Glutamatergic neuron (in vitro differentiated cells): ENCODE results near the gene SATB1. TPM values are rescaled to one million over a fixed set of nuclear protein-coding genes. Genes with fewer than 3 reads are reported as not detected.

ENCODE experiments used
- DNase-seq: peaks from one replicate; pipeline ENCODE4 v3.0.0; 2022
- H3K27ac Mint-ChIP-seq: one replicate; pipeline ENCODE4 v1.8.0; 2020; ENCODE audit warnings: mild to moderate bottlenecking, mixed read lengths, inconsistent platforms; ENCODE audit not compliant: unreplicated experiment
- H3K27me3 Mint-ChIP-seq: one replicate; pipeline ENCODE4 v1.8.0; 2020; ENCODE audit warnings: mild to moderate bottlenecking, moderate library complexity, mixed read lengths, inconsistent platforms; ENCODE audit not compliant: unreplicated experiment
- H3K36me3 Mint-ChIP-seq: one replicate; pipeline ENCODE4 v1.8.0; 2020; ENCODE audit warnings: mild to moderate bottlenecking, mixed read lengths, inconsistent platforms; ENCODE audit not compliant: unreplicated experiment
- H3K4me1 Mint-ChIP-seq: one replicate; pipeline ENCODE4 v1.8.0; 2020; ENCODE audit warnings: mild to moderate bottlenecking, low read depth, mixed read lengths, inconsistent platforms; ENCODE audit not compliant: unreplicated experiment
- H3K4me3 Mint-ChIP-seq: one replicate; pipeline ENCODE4 v1.8.0; 2020; ENCODE audit warnings: mild to moderate bottlenecking, mixed read lengths, inconsistent platforms; ENCODE audit not compliant: unreplicated experiment
- H3K9me3 Mint-ChIP-seq: one replicate; pipeline ENCODE4 v1.8.0; 2020; ENCODE audit warnings: mild to moderate bottlenecking, moderate library complexity, mixed read lengths, inconsistent platforms; ENCODE audit not compliant: unreplicated experiment
- CTCF ChIP-seq: fragments of 200-600 bp; sonication (generic); IDR thresholded peaks from one replicate; pipeline ENCODE4 v1.5.0; 2021; ENCODE audit not compliant: partially characterized antibody, unreplicated experiment
- total RNA-seq: library from RNA; stranded (reverse); fragmentation: NEBNext Ultra II Directional; extraction: Animal tissue kit (Norgen Biotek cat#: 25700); gene quantifications from one replicate; pipeline ENCODE4 v1.2.1, GENCODE V29; 2021; ENCODE audit not compliant: unreplicated experiment

The SATB1 gene
- total RNA-seq, 1 donor from 2014 or later = 80.5 TPM

GRCh38 chr3:18394384-18394995 is 30.6 kb downstream of the SATB1 start:
- DNase-seq = no peak
- H3K36me3 Mint-ChIP-seq = no peaks in the 10 kb centered on the region
- no peaks in the 10 kb centered on the region for H3K9me3 Mint-ChIP-seq
- H3K4me1 Mint-ChIP-seq = peaks cover 7% of the 10 kb centered on the region
- TF ChIP-seq CTCF = no peak
- H3K4me3 Mint-ChIP-seq = no peak overlapping the region
- no peak overlapping the region for H3K27ac Mint-ChIP-seq
- H3K27me3 Mint-ChIP-seq = no peaks in the 10 kb centered on the region

- Mint-ChIP-seq H3K4me1 (peaks cover 7% of the 10 kb centered on the region), H3K27me3 (no peaks in the 10 kb centered on the region), H3K27ac (no peak overlapping the region), H3K36me3 (no peaks in the 10 kb centered on the region), H3K4me3 (no peak overlapping the region), H3K9me3 (no peaks in the 10 kb centered on the region)
- no peak for DNase-seq
- TF ChIP-seq CTCF = no peak
These were observed 31.2 kb downstream of the SATB1 start for GRCh38 chr3:18393906-18394305.

GRCh38 chr3:18390024-18390660 is 35.0 kb downstream of the SATB1 start:
- Mint-ChIP-seq H3K36me3 (no peaks in the 10 kb centered on the region), H3K4me3 (no peak overlapping the region), H3K9me3 (no peaks in the 10 kb centered on the region), H3K27me3 (no peaks in the 10 kb centered on the region), H3K27ac (no peak overlapping the region), H3K4me1 (no peaks in the 10 kb centered on the region)
- TF ChIP-seq CTCF = no peak
- no peak for DNase-seq

- TF ChIP-seq CTCF = peak; percentile 89
- H3K27ac Mint-ChIP-seq = no peak overlapping the region
- no peak for DNase-seq
- no peak overlapping the region for H3K4me3 Mint-ChIP-seq
- no peaks in the 10 kb centered on the region for H3K9me3 Mint-ChIP-seq
- H3K4me1 Mint-ChIP-seq = no peaks in the 10 kb centered on the region
- no peaks in the 10 kb centered on the region for H3K36me3 Mint-ChIP-seq
- H3K27me3 Mint-ChIP-seq = no peaks in the 10 kb centered on the region
These were observed 35.9 kb downstream of the SATB1 start for GRCh38 chr3:18389108-18389733.

- Mint-ChIP-seq H3K27ac (no peak overlapping the region), H3K36me3 (no peaks in the 10 kb centered on the region), H3K4me1 (no peaks in the 10 kb centered on the region), H3K4me3 (no peak overlapping the region), H3K9me3 (no peaks in the 10 kb centered on the region), H3K27me3 (no peaks in the 10 kb centered on the region)
- DNase-seq = no peak
- TF ChIP-seq CTCF = no peak
These were observed 38.8 kb downstream of the SATB1 start for GRCh38 chr3:18386274-18386890.
